C4-2B (cell line): Measurements from ENCODE around the gene SARNP.

Experiments
- H3K27ac ChIP-seq: fragments of 450-650 bp; 2 replicates; pipeline ENCODE4 v1.5.1; 2017
- CTCF ChIP-seq: fragments of 450-650 bp; conservative IDR thresholded peaks from 2 replicates; pipeline ENCODE4 v1.5.1; 2017; ENCODE audit warnings: mild to moderate bottlenecking
- ZFX ChIP-seq: fragments of 450-650 bp; IDR thresholded peaks from 2 replicates; pipeline ENCODE4 v1.6.1; 2017

The SARNP gene

GRCh38 chr12:55850893-55851292 is 33.4 kb upstream of the SARNP start:
- TF ChIP-seq CTCF (no peak), ZFX (no peak)
- H3K27ac ChIP-seq = no peak overlapping the region

- no peak overlapping the region for H3K27ac ChIP-seq
- TF ChIP-seq CTCF (no peak), ZFX (no peak)
Measured at GRCh38 chr12:55850401-55850800, 32.9 kb upstream of the SARNP start.

GRCh38 chr12:55849616-55850343 is 32.3 kb upstream of the SARNP start:
- no peak overlapping the region for H3K27ac ChIP-seq
- TF ChIP-seq ZFX (no peak), CTCF (no peak)

GRCh38 chr12:55847603-55848291 is 30.2 kb upstream of the SARNP start:
- H3K27ac ChIP-seq = no peak overlapping the region
- TF ChIP-seq ZFX (no peak), CTCF (no peak)

GRCh38 chr12:55847033-55847432 is 29.5 kb upstream of the SARNP start:
- TF ChIP-seq CTCF (no peak), ZFX (no peak)
- H3K27ac ChIP-seq = no peak overlapping the region

GRCh38 chr12:55845785-55846496 is 28.4 kb upstream of the SARNP start:
- no peak for TF ChIP-seq ZFX
- no peak for TF ChIP-seq CTCF
- no peak overlapping the region for H3K27ac ChIP-seq

- no peak overlapping the region for H3K27ac ChIP-seq
- TF ChIP-seq ZFX (no peak), CTCF (no peak)
Measured at GRCh38 chr12:55845361-55845760, 27.8 kb upstream of the SARNP start.
